ENCODE measurements around the gene NOTO.

Gene NOTO

DNA sequence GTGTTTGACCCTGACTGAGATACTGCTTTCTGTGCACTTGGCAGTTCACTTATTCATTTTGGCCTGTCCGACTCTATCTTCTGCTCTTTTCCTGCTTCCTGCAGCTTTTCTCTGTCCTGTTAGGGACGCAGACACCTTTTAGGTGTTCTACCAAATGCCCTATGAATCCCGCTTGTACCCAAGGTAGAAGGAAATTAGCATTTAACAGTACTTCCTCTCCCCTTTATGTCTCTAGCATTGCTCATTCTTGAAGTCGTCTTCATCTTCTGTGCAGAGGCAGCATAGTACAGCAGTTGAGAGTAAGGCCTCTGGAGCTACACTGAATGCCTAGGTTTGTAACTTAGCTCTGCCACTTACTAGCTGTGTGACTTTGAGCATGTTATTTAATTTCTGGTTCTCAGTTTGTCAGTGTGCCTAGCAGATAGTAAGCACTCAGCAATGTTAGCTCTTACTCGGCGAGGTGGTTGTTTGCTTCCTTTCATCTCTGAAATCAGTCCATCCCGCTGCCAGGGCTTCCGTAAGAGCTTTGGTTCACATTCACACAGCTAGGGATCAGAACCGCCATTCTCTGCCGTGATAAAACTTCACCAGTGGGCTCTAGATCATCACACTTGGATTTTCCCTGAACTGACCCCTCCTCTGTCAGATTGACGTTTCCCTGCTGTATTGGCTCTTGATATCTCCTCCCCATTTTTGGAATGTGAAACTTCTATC is 33.1 kb downstream of the NOTO start:
- DNase-seq = no peak

DNA sequence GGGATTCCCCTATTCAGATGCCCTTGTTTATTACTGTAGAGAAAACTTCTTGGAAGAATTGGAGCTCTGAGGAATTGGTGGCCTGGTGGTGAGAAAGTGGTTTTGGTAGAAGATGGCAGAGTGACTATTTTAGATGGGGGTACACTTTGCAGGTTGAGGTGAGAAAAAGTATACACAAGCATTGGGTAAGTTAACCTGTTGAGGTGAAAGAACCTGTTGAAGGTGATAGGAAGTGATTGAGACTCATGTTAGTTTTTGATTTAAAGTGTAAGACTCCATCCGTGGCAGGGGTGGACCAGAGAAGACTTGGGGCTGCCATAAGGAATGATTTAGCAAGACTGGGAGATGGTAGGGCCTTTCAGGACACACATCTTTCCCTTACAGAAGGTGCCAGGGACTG is 34.8 kb downstream of the NOTO start:
- DNase-seq = no peak

DNA sequence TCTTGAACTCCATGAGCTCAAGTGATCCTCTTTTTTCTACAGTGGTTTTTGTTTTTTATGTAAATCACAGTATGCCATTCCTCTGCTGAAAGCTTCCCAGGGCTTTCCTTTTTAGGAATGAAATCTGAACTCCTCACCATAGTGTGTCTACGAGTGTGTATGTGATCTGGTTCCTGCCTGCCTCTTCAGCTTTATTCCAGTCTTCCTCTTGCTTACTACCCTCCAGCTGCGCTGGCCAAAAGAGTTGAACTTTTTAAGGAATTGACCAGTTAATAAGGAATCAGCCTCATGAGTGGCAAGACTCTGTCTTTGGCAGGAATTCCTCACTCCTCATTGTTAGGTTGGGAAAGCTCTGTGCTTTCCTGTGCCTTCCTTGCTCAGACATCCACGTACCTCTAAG is 35.8 kb downstream of the NOTO start:
- DNase-seq = no peak

DNA sequence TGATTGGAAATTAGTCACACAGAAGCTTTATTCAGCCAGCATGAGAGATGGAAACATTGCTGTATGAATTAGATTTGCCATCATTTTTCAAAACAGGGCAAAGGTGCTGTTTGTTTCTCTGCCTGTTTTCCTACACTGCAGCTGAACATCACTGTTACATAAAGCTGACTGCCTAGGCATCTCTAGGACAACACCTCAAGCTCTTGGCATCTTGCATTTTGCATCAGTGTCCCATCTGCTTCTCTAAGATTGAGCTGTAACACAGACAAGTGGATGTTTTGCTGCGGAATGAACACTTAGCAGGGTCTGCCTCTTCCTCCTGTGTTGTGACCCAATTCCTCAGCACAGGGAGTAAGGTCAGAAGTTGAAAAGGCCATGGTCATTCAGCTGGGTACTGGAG is 36.6 kb downstream of the NOTO start:
- DNase-seq = no peak

DNA sequence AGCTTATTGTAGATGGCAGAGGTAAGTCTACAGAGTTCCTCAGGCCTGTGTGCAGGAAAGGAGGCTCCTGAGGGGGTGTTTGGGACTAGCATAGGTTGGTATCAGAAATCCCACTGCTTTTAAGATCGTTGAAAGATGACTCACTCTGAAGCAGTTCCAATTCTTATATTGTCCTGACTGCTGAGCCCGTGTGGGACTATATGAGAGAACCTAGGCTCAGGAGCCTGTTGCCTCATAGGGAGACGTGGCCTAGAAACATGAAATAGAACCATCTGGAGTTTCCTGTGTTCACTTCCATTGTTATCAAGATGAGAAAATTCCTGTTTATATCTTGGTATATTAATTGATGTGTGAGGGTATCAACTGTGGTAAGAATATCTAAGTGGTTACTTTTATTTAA is 37.4 kb downstream of the NOTO start:
- no peak for DNase-seq

DNA sequence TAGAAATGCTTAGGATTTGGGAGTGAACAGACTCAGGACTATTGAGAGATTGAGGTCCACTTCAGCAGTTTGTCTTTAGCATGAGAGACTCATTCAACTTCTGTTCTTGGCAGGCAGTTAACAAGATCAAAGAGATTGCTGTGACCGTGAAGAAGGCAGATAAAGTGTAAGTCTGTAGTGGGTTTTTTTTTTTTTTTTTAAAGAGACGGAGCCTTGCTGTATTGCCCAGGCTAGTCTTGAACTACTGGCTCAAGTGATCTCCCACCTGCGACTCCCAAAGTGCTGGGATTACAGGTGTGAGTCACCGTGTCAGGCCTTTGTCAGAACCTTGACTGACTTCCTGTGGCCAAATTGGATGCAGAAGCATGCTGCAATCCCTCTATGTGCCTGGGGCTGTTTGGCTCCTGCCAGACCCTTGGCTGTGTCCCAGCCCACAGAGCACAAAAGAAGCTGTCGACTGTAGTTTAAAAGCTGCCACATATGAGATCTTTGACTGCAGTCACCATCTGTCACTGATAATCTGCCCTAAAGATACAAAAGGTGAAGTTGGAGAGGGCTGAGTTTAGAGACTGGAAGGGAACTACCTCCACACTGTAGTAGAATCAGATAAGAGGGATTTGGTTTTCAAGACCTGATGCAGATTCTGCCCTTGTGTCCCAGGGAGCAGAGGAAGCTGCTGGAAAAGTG is 41.7 kb downstream of the NOTO start:
- DNase-seq = no peak

DNA sequence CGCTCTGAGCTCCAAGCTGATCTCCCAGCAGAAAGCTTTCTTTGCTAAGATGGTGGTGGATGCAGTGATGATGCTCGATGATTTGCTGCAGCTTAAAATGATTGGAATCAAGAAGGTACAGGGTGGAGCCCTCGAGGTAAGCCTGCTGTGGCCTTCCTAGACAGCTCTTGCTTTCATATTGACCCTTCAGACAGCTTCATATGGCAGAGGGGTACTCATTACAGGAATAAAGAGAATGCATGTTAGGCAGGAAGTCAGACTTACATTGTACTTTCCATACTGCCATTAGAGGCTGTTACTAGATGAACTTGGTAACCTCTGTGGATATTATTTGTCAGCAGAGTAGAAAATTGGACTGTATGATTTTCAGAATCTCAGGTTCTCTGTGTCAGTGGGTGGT is 42.2 kb downstream of the NOTO start:
- no peak for DNase-seq

DNA sequence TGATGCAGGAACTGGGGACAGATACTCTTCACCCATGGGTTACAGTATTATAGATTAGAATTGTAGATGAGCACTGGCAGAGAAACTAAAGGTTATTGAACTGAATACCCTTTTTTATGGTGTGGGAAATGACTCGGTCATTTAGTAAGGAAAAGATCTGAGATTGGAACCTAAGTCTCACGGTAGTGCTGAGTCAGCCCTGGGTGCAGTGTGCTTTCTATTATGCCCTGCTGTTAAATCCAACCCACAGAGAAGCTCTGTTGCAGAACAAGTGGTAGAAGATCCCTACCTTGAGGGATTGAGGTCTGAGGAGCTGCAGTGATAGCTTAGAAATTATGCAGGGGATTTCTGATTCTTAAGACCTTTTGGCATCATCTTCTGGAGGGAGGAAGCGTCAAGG is 44.5 kb downstream of the NOTO start:
- DNase-seq = no peak

DNA sequence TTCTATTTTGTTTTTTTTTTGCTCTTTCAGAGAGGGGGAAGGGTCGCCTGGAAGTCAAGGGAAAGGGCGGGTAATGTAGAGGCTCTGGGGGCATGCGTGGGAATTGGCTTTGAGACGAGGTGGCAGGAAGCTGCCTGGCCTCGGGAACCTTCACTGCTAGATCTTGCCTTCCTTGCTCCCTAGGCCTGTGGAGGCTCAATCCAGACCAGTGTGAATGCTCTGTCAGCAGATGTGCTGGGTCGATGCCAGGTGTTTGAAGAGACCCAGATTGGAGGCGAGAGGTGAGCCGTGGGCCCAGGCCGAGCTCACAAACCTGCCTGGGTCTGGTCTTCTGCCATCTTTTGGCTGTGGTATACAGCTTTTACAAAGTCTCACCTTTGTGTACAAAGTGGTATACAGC is 47.3 kb downstream of the NOTO start:
- DNase-seq = no peak

DNA sequence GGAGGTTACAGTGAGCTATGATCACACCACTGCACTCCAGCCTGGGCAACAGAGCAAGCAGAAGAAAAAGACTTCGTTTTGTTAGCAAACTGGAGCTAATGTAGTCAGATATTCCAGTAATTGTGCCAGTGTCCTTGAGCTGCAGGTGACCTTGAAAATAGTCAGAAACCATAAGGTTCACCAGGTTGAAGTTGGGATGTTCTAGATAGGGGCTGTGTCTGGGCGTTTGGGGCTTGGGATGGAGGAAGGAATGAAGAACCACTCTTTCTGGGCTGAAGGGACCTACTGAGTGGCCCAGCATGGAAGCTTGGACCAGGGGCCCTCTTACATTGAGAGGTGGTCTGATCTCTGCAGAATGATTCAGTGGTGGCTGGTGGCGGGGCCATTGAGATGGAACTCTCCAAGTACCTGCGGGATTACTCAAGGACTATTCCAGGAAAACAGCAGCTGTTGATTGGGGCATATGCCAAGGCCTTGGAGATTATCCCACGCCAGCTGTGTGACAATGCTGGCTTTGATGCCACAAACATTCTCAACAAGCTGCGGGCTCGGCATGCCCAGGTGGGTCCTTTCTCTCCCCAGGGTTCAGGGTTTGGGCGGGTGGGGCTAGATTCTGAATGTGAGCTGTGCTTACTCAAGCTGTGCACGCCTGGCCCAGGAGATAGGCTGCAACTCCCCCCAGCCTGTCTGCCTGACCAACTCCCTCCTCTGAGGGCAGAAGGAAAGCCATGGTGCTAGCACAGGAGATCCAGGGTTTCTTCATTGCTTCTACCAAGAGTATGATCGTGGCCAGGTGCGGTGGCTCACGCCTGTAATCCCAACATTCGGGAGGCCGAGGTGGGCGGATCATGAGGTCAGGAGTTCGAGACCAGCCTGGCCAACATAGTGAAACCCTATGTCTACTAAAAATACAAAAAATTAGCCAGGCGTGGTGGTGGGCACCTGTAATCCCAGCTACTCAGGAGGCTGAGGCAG is 48.8 kb downstream of the NOTO start:
- no peak for DNase-seq

DNA sequence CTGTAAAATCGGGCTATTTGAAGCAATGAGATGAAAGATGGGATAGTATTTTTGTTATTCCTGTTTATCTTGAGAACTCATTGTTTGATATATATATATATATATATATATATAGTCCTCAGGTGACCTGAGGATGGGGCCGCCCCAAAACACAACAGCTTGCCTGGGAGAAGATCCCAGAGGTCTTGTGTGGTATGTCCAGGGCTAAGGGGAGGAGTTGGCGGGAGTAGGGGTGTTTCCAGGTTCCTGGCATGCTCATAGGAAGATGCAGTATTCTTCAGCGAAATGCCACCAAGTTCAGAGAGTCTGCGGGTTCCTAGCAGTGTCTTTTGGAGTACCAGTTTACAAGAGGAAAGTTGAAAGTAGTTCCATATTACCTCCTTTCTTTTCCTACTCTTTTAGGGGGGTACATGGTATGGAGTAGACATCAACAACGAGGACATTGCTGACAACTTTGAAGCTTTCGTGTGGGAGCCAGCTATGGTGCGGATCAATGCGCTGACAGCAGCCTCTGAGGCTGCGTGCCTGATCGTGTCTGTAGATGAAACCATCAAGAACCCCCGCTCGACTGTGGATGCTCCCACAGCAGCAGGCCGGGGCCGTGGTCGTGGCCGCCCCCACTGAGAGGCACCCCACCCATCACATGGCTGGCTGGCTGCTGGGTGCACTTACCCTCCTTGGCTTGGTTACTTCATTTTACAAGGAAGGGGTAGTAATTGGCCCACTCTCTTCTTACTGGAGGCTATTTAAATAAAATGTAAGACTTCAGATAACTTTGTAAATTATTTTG is 50.1 kb downstream of the NOTO start:
- no peak for DNase-seq

DNA sequence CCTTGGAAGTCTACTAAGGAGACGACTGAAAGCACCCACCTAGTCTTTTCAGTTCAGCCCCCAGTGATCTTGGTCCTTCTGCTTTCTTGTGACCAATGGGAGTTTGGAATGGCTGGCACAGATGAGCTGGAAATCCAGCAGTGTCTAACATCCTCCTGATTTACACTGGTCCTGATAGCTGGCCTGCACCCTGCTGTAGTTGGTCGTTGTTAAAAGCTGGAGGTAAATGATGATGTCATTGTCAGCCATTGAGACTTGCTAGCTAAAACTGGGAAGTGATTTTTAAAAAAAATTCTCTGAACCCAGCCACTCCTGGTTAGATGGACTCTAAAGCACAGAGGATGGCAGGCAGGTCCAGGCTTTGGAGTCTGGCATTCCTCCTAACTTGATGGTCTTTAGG is 51.0 kb downstream of the NOTO start:
- no peak for DNase-seq

DNA sequence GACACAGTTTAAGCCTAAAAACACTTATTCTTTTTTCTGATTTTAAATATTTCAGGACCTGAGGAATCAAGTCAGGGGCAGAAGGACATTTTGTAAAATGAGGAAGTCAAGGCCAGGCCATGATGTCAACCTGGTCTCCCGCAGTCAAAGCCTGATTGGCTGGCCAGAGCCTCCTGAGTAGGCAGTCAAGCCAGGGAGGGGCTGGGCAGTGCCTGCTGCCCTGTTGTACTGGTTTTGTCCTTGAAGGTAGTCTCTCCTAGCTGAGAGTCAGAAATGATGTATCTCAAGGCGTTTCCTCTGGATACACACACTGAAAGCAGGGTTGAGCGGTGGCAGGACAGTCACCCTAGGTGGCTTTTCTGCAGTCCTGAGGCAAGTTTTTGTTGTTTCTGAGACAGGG is 51.5 kb downstream of the NOTO start:
- DNase-seq = no peak

DNA sequence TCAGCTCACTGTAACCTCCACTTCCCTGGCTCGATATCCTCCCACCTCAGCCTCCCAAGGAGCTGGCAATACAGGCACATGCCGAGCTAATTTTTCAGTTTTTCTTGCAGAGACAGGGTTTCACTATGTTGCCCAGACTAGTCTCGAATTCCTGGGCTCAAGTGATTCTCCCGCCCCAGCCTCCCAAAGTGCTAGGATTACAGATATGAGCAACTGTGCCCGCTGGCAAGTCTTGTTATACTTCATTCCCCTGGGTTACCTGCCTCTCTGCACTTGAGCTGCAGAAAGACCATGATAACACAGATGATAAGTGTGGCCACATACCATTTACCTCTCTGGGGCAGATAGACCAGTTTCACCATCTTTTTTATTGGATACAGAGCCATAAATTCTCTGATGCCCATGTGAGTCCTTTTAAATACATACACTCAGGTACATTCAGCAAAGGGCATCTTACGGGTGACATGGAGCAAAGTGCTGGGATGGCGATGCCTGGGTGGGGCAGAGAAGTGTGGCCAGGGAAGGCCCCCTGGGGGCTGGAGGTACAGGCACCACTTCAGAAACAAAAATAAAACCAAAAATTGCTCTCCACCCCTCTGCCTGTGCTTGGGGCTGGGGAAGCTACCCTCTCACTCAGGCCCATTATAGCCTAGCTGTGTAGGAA is 52.1 kb downstream of the NOTO start:
- DNase-seq = no peak

DNA sequence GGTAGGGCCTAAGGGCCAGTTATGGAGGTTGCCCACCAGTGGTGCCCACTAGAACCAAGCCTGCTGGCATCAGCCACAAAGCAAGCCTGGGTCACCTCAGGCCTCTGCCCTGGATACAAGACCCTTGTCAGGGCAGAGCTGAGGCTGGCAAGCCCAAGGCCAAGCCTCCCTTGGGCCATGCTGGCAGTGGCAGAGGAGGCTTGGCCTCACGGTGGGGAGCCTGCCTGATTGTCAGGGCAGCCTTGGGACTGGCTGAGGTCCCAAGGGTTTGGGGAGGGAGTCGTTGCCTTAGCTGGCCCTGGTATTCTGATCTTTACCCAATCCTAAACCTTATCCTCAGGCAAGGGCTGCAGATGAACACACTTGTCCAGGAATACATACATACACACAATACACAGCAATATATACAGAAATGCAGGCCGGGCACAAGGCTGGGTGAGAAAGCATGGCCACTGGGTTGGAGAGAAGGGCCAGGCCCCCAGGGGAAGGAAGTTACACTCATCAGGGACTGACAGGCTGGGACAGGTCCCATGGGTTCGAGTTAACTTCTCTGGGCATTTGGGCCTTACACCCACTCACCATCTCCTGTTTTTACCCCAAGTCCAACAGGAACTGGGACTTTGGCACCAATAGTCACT is 52.8 kb downstream of the NOTO start:
- no peak for DNase-seq

DNA sequence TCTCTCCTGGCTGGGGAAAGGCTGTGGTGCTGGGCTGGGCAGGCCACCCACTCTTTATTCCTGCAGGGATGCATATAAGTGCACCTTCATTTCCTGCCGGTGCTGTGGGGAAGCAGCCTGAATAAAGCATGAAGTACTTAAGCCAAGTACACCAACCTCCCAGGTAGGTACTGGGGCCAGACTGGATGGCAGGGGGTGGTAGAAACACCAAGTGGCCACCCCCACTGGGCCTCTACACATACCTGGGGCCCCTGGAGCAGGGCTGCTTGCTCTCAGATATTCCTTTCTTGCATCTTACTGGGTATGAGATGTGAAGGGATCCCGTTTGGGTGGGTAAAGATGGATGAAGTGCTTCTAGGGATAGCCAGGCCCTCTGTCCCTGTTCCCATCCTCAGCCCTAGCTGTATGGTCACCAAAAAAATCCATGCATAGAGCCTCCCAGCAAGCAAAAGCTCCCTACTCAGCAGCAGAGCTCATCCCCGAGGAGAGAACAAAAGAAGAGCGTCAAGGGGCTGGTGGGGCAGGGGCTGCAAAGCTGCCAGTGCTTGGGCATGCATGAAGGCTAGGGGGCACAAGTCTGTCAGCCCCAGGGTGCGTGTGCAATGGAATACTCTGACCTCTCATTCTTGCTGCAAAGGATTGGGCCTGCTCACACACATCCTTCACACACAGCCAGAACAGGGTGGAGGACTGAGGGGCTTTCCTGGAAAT is 53.7 kb downstream of the NOTO start:
- no peak for DNase-seq

DNA sequence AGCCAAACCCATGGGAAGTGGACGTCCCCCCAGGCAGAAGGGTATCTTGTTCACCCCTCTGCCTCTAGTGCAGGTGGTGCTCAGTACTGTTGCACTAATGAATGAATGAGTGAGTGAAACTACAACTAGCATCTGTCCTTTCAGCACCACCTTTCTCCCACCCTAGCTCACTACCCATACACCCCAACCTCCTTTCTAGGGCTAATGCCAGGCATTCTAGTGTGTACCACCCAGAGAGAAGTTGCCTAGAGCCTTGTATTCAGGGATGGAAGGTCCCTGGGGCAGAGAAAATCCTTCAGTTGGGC is 54.2 kb downstream of the NOTO start:
- no peak for DNase-seq

DNA sequence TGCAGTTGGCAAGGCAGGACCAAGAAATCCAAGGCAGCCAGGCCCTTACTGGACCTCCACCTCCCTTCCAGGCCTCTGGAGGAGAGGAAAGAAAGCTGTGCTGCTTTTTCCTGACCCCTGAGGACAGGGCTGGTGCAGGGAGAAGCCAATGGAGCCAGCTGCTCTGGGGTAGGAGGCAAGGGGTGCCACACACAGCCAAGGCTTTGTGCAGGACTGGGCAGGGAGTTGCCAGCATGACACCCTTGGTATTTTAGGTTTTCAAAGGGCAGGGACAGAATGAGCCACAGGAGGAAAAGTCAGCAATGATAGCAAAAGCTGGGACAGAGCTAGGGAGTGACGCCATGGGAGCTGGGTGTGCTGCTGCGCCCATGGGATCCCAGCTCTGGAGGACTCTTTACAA is 54.6 kb downstream of the NOTO start:
- no peak for DNase-seq

DNA sequence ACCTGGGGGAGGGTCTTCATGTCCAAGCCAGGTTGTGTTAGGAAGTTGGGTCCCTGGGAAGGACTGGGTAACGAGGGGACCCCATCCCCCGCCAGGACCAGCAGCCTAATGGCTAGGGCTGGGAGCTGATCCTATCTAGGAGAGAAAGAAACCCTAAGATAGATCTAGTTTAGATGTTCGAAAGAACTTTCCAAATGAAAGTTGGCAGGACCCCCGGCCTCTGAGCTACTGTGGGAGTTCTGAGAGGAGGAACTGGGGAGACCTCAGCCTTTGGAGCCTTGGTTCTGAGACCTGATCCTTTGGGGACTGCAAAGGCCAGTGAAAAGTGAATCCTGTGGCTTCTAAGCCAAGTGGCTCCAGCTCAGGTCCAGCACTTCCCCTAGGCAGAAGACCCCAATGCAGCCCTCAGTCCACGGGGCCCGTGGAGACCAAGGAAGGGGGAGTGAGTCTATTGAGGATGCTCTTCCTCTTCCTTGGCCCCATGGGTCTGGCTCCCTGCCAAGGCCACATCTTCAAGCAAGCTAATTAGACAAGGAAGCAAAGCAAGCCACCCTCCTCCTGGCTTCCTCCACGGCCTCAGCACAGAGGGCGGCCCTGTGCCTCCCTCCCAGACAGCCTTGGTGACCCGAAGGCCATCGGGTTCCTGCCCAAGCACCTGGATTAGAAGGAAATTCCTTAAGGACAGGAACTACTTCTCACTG is 55.2 kb downstream of the NOTO start:
- no peak for DNase-seq

DNA sequence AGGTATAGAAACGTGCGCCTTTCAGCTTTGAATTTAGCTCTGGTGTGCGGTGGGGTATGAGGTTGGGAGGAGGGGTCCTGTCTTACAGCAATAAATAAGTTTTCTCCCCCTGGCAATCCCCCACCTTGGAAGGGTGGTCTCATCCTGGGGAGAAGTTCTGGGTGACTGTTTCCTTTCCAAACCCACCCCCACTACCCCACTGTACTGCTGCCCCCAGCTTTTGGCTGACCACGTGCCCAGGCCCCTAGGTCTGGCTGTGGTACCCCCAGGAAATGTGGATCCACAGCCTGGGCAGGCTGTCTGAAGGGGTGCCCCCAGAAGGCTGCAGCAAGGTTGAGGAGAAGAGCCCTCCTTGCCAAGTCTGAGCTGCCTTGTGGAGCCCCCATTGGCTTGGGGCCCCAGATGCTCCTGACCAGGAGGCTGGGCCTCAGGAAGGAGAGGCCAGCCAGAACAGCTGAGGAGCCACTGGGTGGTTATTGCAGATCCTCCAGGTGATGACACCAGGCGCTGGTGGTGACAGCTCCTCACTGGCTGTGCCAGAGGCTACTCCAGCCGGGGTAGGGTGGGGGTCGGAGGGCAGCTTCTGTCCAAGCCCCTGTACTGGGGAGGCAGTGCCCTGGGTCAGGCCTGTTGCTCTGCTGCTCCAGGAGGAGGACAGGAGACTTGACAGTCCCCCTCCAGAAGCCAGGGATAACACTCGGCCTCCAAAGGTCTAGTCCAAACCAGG is 56.0 kb downstream of the NOTO start:
- no peak for DNase-seq
